Measurements from ENCODE around the gene TSPAN33. TPM values are rescaled to one million over a fixed set of nuclear protein-coding genes. Genes with fewer than 3 reads are reported as not detected.

Gene TSPAN33
- total and polyA plus RNA-seq, 4 donors, result 3.3 to 8.2 (median 5.9) TPM

- TF ChIP-seq CTCF (IDR thresholded peaks at IDR 0.05; ENCODE audit: control extremely low read depth, extremely low read depth), result no peak
- no peak overlapping the region for H3K4me3 ChIP-seq
- H3K9ac ChIP-seq (ENCODE audit: insufficient read depth in 1 of 2, low read length in 2 of 2), result no peak overlapping the region
- ATAC-seq (ENCODE audit: insufficient read depth, low FRiP score), result no peak
- H3K27ac ChIP-seq (ENCODE audit: low read depth in 1 of 2, low read length in 1 of 2), result no peak overlapping the region
- DNase-seq, result no peak
- no peaks in the 10 kb centered on the region for H3K9me3 ChIP-seq (ENCODE audit: control insufficient read depth in 4 of 4, insufficient read depth in 3 of 4, low read length in 3 of 4)
- H3K36me3 ChIP-seq (ENCODE audit: control insufficient read depth in 4 of 4, insufficient read depth in 4 of 4, low read length in 4 of 4), result no peaks in the 10 kb centered on the region
- no peaks in the 10 kb centered on the region for H3K4me1 ChIP-seq (ENCODE audit: control insufficient read depth in 5 of 5, insufficient read depth in 5 of 5, low read length in 5 of 5)
- H3K27me3 ChIP-seq (ENCODE audit: control insufficient read depth in 3 of 3, insufficient read depth in 3 of 3, low read length in 2 of 3), result peaks cover 0 to 3% (median 0%) of the 10 kb centered on the region in 3 donors
- WGBS, 2 donors, result 80 to 91% methylated on average over 4 of the region's 4 CpGs
These were observed 35.9 kb upstream of the TSPAN33 start for GRCh38 chr7:129108581-129108980.

- Histone ChIP-seq H3K27ac (ENCODE audit: low read depth in 1 of 2, low read length in 1 of 2) (no peak overlapping the region), H3K9ac (ENCODE audit: insufficient read depth in 1 of 2, low read length in 2 of 2) (no peak overlapping the region), H3K4me1 (ENCODE audit: control insufficient read depth in 5 of 5, insufficient read depth in 5 of 5, low read length in 5 of 5) (no peaks in the 10 kb centered on the region), H3K27me3 (ENCODE audit: control insufficient read depth in 3 of 3, insufficient read depth in 3 of 3, low read length in 2 of 3) (peaks cover 0 to 3% (median 0%) of the 10 kb centered on the region in 3 donors), H3K4me3 (no peak overlapping the region), H3K9me3 (ENCODE audit: control insufficient read depth in 4 of 4, insufficient read depth in 3 of 4, low read length in 3 of 4) (peaks cover 0 to 2% (median 0%) of the 10 kb centered on the region in 4 donors), H3K36me3 (ENCODE audit: control insufficient read depth in 4 of 4, insufficient read depth in 4 of 4, low read length in 4 of 4) (no peaks in the 10 kb centered on the region)
- ATAC-seq (ENCODE audit: insufficient read depth, low FRiP score) (no peak), DNase-seq (no peak)
- no peak for TF ChIP-seq CTCF (IDR thresholded peaks at IDR 0.05; ENCODE audit: control extremely low read depth, extremely low read depth)
- 92 to 96% methylated on average over 1 of the region's 1 CpG for WGBS, 2 donors
These were observed 34.1 kb upstream of the TSPAN33 start for GRCh38 chr7:129110258-129110981.

- H3K27me3 ChIP-seq (ENCODE audit: control insufficient read depth in 3 of 3, insufficient read depth in 3 of 3, low read length in 2 of 3), result peaks cover 0 to under 1% (median 0%) of the 10 kb centered on the region in 3 donors
- peaks cover 0 to 2% (median 0%) of the 10 kb centered on the region in 4 donors for H3K9me3 ChIP-seq (ENCODE audit: control insufficient read depth in 4 of 4, insufficient read depth in 3 of 4, low read length in 3 of 4)
- no peak overlapping the region for H3K4me3 ChIP-seq
- H3K27ac ChIP-seq (ENCODE audit: low read depth in 1 of 2, low read length in 1 of 2), result no peak overlapping the region
- ATAC-seq (ENCODE audit: insufficient read depth, low FRiP score), result no peak
- DNase-seq, result no peak
- no peak overlapping the region for H3K9ac ChIP-seq (ENCODE audit: insufficient read depth in 1 of 2, low read length in 2 of 2)
- no peaks in the 10 kb centered on the region for H3K4me1 ChIP-seq (ENCODE audit: control insufficient read depth in 5 of 5, insufficient read depth in 5 of 5, low read length in 5 of 5)
- no peaks in the 10 kb centered on the region for H3K36me3 ChIP-seq (ENCODE audit: control insufficient read depth in 4 of 4, insufficient read depth in 4 of 4, low read length in 4 of 4)
- TF ChIP-seq CTCF (IDR thresholded peaks at IDR 0.05; ENCODE audit: control extremely low read depth, extremely low read depth), result no peak
These were observed 33.5 kb upstream of the TSPAN33 start for GRCh38 chr7:129110982-129111376.

GRCh38 chr7:129115676-129116075, 28.8 kb upstream of the TSPAN33 start:
- Histone ChIP-seq H3K27ac (ENCODE audit: low read depth in 1 of 2, low read length in 1 of 2) (no peak overlapping the region), H3K4me3 (no peak overlapping the region), H3K27me3 (ENCODE audit: control insufficient read depth in 3 of 3, insufficient read depth in 3 of 3, low read length in 2 of 3) (no peaks in the 10 kb centered on the region), H3K9me3 (ENCODE audit: control insufficient read depth in 4 of 4, insufficient read depth in 3 of 4, low read length in 3 of 4) (peaks cover 0 to 5% (median under 1%) of the 10 kb centered on the region in 4 donors), H3K9ac (ENCODE audit: insufficient read depth in 1 of 2, low read length in 2 of 2) (no peak overlapping the region), H3K36me3 (ENCODE audit: control insufficient read depth in 4 of 4, insufficient read depth in 4 of 4, low read length in 4 of 4) (no peaks in the 10 kb centered on the region), H3K4me1 (ENCODE audit: control insufficient read depth in 5 of 5, insufficient read depth in 5 of 5, low read length in 5 of 5) (no peaks in the 10 kb centered on the region)
- TF ChIP-seq CTCF (IDR thresholded peaks at IDR 0.05; ENCODE audit: control extremely low read depth, extremely low read depth), result no peak
- no peak for ATAC-seq (ENCODE audit: insufficient read depth, low FRiP score)
- DNase-seq, result no peak

All from lung (tissue), 12 donors.